ENCODE results near the gene NYAP1. TPM values are rescaled to one million over a fixed set of nuclear protein-coding genes. Genes with fewer than 3 reads are reported as not detected.

NYAP1 gene
- total RNA-seq (under 1 TPM; 0.66 to 0.75 TPM), total RNA-seq (0 to 8.9 (median 0.48) reads per million in 172 experiments)
- polyA plus RNA-seq (2013, experiment 1 of 2): 0.54 TPM
- polyA plus RNA-seq (2013, experiment 2 of 2): 0.86 TPM

- Mint-ChIP-seq H3K36me3 (ENCODE audit: low read depth) (peaks cover 3% of the 10 kb centered on the region), H3K4me1 (ENCODE audit: low read depth) (peaks cover 29% of the 10 kb centered on the region), H3K27me3 (no peaks in the 10 kb centered on the region), H3K27ac (peak within 1 kb of the TSS; percentile 64), H3K4me3 (peak within 1 kb of the TSS; percentile 90), H3K9me3 (no peaks in the 10 kb centered on the region)
- H3K4me1 ChIP-seq (ENCODE audit: insufficient read depth, low read length): peaks cover 41% of the 10 kb centered on the region
- CTCF ChIA-PET: interaction anchor here (1.2 to 3.0 kb wide), 3 partner anchors 9 to 29 kb away, joined by 3 to 16 read pairs (median 3); no protein-coding TSS in a partner anchor
- H3K27me3 ChIP-seq (ENCODE audit: control insufficient read depth in 1 of 2, insufficient read depth in 2 of 2, low read length in 2 of 2): no peaks in the 10 kb centered on the region
- ATAC-seq (ENCODE audit: poor library complexity) (peak; percentile 41), DNase-seq (peak; percentile 41 to 89 (median 60))
- intact Hi-C loops (cut with DNase I, micrococcal nuclease): loop anchor here (1.0 to 5.0 kb wide), 6 partner anchors 15 to 208 kb away; partner anchors contain the start of genes AGFG2 (in 1 of the 2) and GIGYF1 (in 1 of the 2)
- peak within 1 kb of the TSS; percentile 64 for H3K4me3 ChIP-seq (ENCODE audit: low read length)
- POLR2A ChIA-PET: interaction anchor here (0.8 to 1.9 kb wide), 5 partner anchors 55 to 128 kb away, joined by 4 to 9 read pairs (median 6); partner anchors contain the start of genes AGFG2, FBXO24, MOSPD3 and ZCWPW1
- H3K27ac ChIP-seq (ENCODE audit: low read depth in 1 of 2, low read length in 2 of 2): no peak within 1 kb of the TSS
- H3K36me3 ChIP-seq (ENCODE audit: insufficient read depth, low read length): no peaks in the 10 kb centered on the region
- no peak for TF ChIP-seq CTCF (IDR thresholded peaks at IDR 0.05)
- no peaks in the 10 kb centered on the region for H3K9me3 ChIP-seq (ENCODE audit: control insufficient read depth in 1 of 2, insufficient read depth in 1 of 2, low read length in 2 of 2)
Measured at GRCh38 chr7:100483722-100484672, at the start of gene NYAP1. Gene NYAP1 (plus strand): TSS chr7:100483927. CDS start chr7:100485312, 1,385 bp downstream.

GRCh38 chr7:100434297-100435144, 49.2 kb upstream of the NYAP1 start:
- peak overlapping the region in 1 of 2 donors; percentile 53 for H3K27ac ChIP-seq (ENCODE audit: low read depth in 1 of 2, low read length in 2 of 2)
- peak in 1 of 14 experiments; percentile 35 for DNase-seq
- ChIA-PET POLR2A (interaction anchor here (1.0 to 3.7 kb wide), 7 partner anchors 26 to 286 kb away, joined by 3 to 48 read pairs (median 4); partner anchors contain the start of genes FBXO24, LAMTOR4, LRCH4 and MOSPD3), CTCF (interaction anchor here (0.6 to 1.0 kb wide), 2 partner anchors 27 to 271 kb away, joined by 3 read pairs; no protein-coding TSS in a partner anchor)
- intact Hi-C loops (cut with DNase I, micrococcal nuclease): loop anchor here in 1 of 2 experiments (5.0 to 10.0 kb wide), 2 partner anchors 238 to 820 kb away; partner anchors contain the start of gene GNB2
- no peak for TF ChIP-seq CTCF (IDR thresholded peaks at IDR 0.05)
- H3K4me1 ChIP-seq (ENCODE audit: insufficient read depth, low read length): peaks cover 66% of the 10 kb centered on the region
- Mint-ChIP-seq H3K4me1 (ENCODE audit: low read depth) (peaks cover 52% of the 10 kb centered on the region), H3K4me3 (peak overlapping the region; percentile 95), H3K27me3 (peaks cover 2% of the 10 kb centered on the region), H3K9me3 (no peaks in the 10 kb centered on the region), H3K27ac (peak overlapping the region; percentile 100), H3K36me3 (ENCODE audit: low read depth) (peaks cover 58% of the 10 kb centered on the region)
- no peaks in the 10 kb centered on the region for H3K9me3 ChIP-seq (ENCODE audit: control insufficient read depth in 1 of 2, insufficient read depth in 1 of 2, low read length in 2 of 2)
- H3K27me3 ChIP-seq (ENCODE audit: control insufficient read depth in 1 of 2, insufficient read depth in 2 of 2, low read length in 2 of 2): no peaks in the 10 kb centered on the region
- H3K4me3 ChIP-seq (ENCODE audit: low read length): peak overlapping the region; percentile 67
- ATAC-seq (ENCODE audit: poor library complexity): no peak
- peaks cover 30% of the 10 kb centered on the region for H3K36me3 ChIP-seq (ENCODE audit: insufficient read depth, low read length)

All from CD4-positive, alpha-beta T cell (primary cell).